Fibroblast of the conjunctiva (primary cell): ENCODE measurements around the gene LRRC51.

Experiments
- DNase-seq: peaks from one replicate; pipeline ENCODE4 v3.0.0-alpha.2; 2010; ENCODE audit warnings: low read depth

The LRRC51 gene

GRCh38 chr11:72069787-72070251 lies 10.8 kb upstream of the LRRC51 start:
- peak; percentile 82 for DNase-seq

- DNase-seq = no peak
These were observed 10.2 kb upstream of the LRRC51 start for GRCh38 chr11:72070491-72070890.

GRCh38 chr11:72072348-72072747 lies 8.3 kb upstream of the LRRC51 start:
- peak; percentile 48 for DNase-seq

- DNase-seq = no peak
These were observed 5.5 kb upstream of the LRRC51 start for GRCh38 chr11:72075109-72075508.

GRCh38 chr11:72075756-72076155 lies 4.9 kb upstream of the LRRC51 start:
- DNase-seq = no peak

GRCh38 chr11:72078477-72078876 lies 2.2 kb upstream of the LRRC51 start:
- no peak for DNase-seq

GRCh38 chr11:72079819-72080325 lies 778 bp upstream of the LRRC51 start:
- DNase-seq = no peak

GRCh38 chr11:72081184-72081644 lies 564 bp downstream of the LRRC51 start:
- no peak for DNase-seq

- DNase-seq = no peak
These were observed 1.3 kb downstream of the LRRC51 start for GRCh38 chr11:72081821-72082453.

- no peak for DNase-seq
These were observed 2.8 kb downstream of the LRRC51 start for GRCh38 chr11:72083414-72083813.

GRCh38 chr11:72084076-72084475 lies 3.4 kb downstream of the LRRC51 start:
- DNase-seq = no peak

- DNase-seq = no peak
These were observed 4.3 kb downstream of the LRRC51 start for GRCh38 chr11:72084965-72085364.

- DNase-seq = no peak
These were observed 5.1 kb downstream of the LRRC51 start for GRCh38 chr11:72085621-72086351.

- no peak for DNase-seq
These were observed 7.6 kb downstream of the LRRC51 start for GRCh38 chr11:72088076-72088808.

GRCh38 chr11:72091292-72091691 lies 10.6 kb downstream of the LRRC51 start:
- DNase-seq = peak; percentile 57

GRCh38 chr11:72098741-72099140 lies 18.1 kb downstream of the LRRC51 start:
- no peak for DNase-seq

GRCh38 chr11:72100009-72100408 lies 19.4 kb downstream of the LRRC51 start:
- no peak for DNase-seq

GRCh38 chr11:72100462-72100861 lies 19.8 kb downstream of the LRRC51 start:
- no peak for DNase-seq

- DNase-seq = no peak
These were observed 21.5 kb downstream of the LRRC51 start for GRCh38 chr11:72102162-72102561.

GRCh38 chr11:72102631-72102945 lies 21.9 kb downstream of the LRRC51 start:
- no peak for DNase-seq

- DNase-seq = peak; percentile 99
These were observed 22.5 kb downstream of the LRRC51 start, which contains the start of gene LAMTOR1 for GRCh38 chr11:72102946-72103753. Gene LAMTOR1, minus strand, starts transcription at chr11:72103297. Its CDS starts 73 bp downstream, at chr11:72103224.

GRCh38 chr11:72103754-72104167 lies 23.1 kb downstream of the LRRC51 start:
- DNase-seq = no peak
